IMR-90 (cell line): Measurements from ENCODE around the gene NDUFA6. TPM values are rescaled to one million over a fixed set of nuclear protein-coding genes. Genes with fewer than 3 reads are reported as not detected.

Experiments used
- ATAC-seq: fragments of 200-7000 bp; cut with Tn5 transposase; 2 replicates; pipeline ENCODE4 v1.9.1; 2020; ENCODE audit warnings: low read depth, mild to moderate bottlenecking, moderate library complexity
- BruUV-seq: library from RNA; stranded (reverse); fragments of 400-500 nt; replicated peaks from 2 replicates; lab custom pipeline; 2021; lab: Mats Ljungman, UMichigan
- CTCF ChIA-PET: fragments of 300-600 bp; formaldehyde crosslinking; extraction: SDS; loops from one replicate; lab custom pipeline; 2021; ENCODE audit warnings: antibody characterized with exemption; lab: Yijun Ruan, JAX
- POLR2A ChIA-PET: fragments of 300-600 bp; sonication (Branson Sonifier 250); formaldehyde crosslinking; loops from one replicate; lab custom pipeline; 2022; ENCODE audit warnings: antibody characterized with exemption; ENCODE audit not compliant: unreplicated experiment; lab: Charles Lee
- DNase-seq: peaks from one replicate; pipeline ENCODE4 v3.0.0; 2013
- H2AFZ ChIP-seq: replicated peaks from 2 replicates; pipeline ENCODE3; 2013; ENCODE audit warnings: low read length, mild to moderate bottlenecking; ENCODE audit not compliant: poor library complexity
- H2AK5ac ChIP-seq: 2 replicates; pipeline ENCODE4 v1.6.1; 2013; ENCODE audit warnings: low read depth, low read length, inconsistent platforms
- H2AK9ac ChIP-seq: replicated peaks from 2 replicates; pipeline ENCODE3; 2013; ENCODE audit warnings: mild to moderate bottlenecking, low read depth, low read length, moderate library complexity; ENCODE audit not compliant: poor library complexity
- H2BK120ac ChIP-seq: 2 replicates; pipeline ENCODE4 v1.6.1; 2013; ENCODE audit warnings: low read depth, low read length, inconsistent platforms
- H2BK15ac ChIP-seq: 3 replicates; pipeline ENCODE4 v1.6.1; 2013; ENCODE audit warnings: low read depth, low read length, inconsistent platforms
- H2BK20ac ChIP-seq: 2 replicates; pipeline ENCODE4 v1.6.1; 2013; ENCODE audit warnings: low read depth, mild to moderate bottlenecking, inconsistent platforms, low read length, moderate library complexity
- H2BK5ac ChIP-seq: 2 replicates; pipeline ENCODE4 v1.6.1; 2013; ENCODE audit warnings: mild to moderate bottlenecking, low read depth, low read length, inconsistent platforms; ENCODE audit not compliant: poor library complexity, severe bottlenecking
- H3K14ac ChIP-seq: replicated peaks from 2 replicates; pipeline ENCODE4 v1.6.1; 2013; ENCODE audit warnings: low read depth, low read length, inconsistent platforms
- H3K18ac ChIP-seq: 2 replicates; pipeline ENCODE4 v1.6.1; 2013; ENCODE audit warnings: low read depth, low read length, control low read depth
- H3K23ac ChIP-seq: 2 replicates; pipeline ENCODE4 v1.6.1; 2013; ENCODE audit warnings: low read depth, low read length, inconsistent platforms
- H3K27ac ChIP-seq: 2 replicates; pipeline ENCODE4 v1.5.1; 2013; ENCODE audit warnings: mild to moderate bottlenecking, control low read depth, low read length; ENCODE audit not compliant: insufficient read depth
- H3K27me3 ChIP-seq: 2 replicates; pipeline ENCODE4 v1.6.1; 2013; ENCODE audit warnings: low read length; ENCODE audit not compliant: control insufficient read depth, insufficient read depth
- H3K36me3 ChIP-seq: 2 replicates; pipeline ENCODE4 v1.6.1; 2013; ENCODE audit warnings: low read length, mixed read lengths; ENCODE audit not compliant: control insufficient read depth, insufficient read depth
- H3K4ac ChIP-seq: 2 replicates; pipeline ENCODE4 v1.6.1; 2013; ENCODE audit warnings: low read depth, low read length, inconsistent platforms
- H3K4me1 ChIP-seq: 2 replicates; pipeline ENCODE4 v1.6.1; 2013; ENCODE audit warnings: low read length, mixed read lengths; ENCODE audit not compliant: control insufficient read depth, insufficient read depth
- H3K4me2 ChIP-seq: 2 replicates; pipeline ENCODE4 v1.6.1; 2013; ENCODE audit warnings: low read depth, mild to moderate bottlenecking, control low read depth, low read length, moderate library complexity
- H3K4me3 ChIP-seq: 2 replicates; pipeline ENCODE4 v1.5.1; 2013; ENCODE audit warnings: low read depth, mild to moderate bottlenecking, control low read depth, low read length, moderate library complexity; ENCODE audit not compliant: insufficient read depth
- H3K56ac ChIP-seq: 2 replicates; pipeline ENCODE4 v1.6.1; 2013; ENCODE audit warnings: low read length, inconsistent platforms; ENCODE audit not compliant: insufficient read depth; ENCODE audit errors: extremely low read depth
- H3K79me1 ChIP-seq, 2 experiments: 2 replicates each; pipeline ENCODE4 v1.6.1; 2013; ENCODE audit warnings: low read length in 2 of 2, inconsistent platforms in 1 of 2, low read depth in 1 of 2
- H3K9ac ChIP-seq: 2 replicates; pipeline ENCODE4 v1.6.1; 2013; ENCODE audit warnings: low read depth, low read length, control low read depth
- H3K9me1 ChIP-seq: 2 replicates; pipeline ENCODE4 v1.6.1; 2013; ENCODE audit warnings: low read length, inconsistent platforms; ENCODE audit not compliant: insufficient read depth
- H3K9me3 ChIP-seq: 2 replicates; pipeline ENCODE4 v1.6.1; 2013; ENCODE audit warnings: low read length; ENCODE audit not compliant: control insufficient read depth, insufficient read depth
- H4K20me1 ChIP-seq: 2 replicates; pipeline ENCODE4 v1.6.1; 2013; ENCODE audit warnings: low read length, inconsistent platforms; ENCODE audit not compliant: insufficient read depth
- H4K5ac ChIP-seq: 2 replicates; pipeline ENCODE4 v1.6.1; 2013; ENCODE audit warnings: mild to moderate bottlenecking, low read depth, low read length, control low read depth
- H4K8ac ChIP-seq, 2 experiments: 2 replicates each; pipeline ENCODE4 v1.6.1; 2013; ENCODE audit warnings: low read depth in 2 of 2, low read length in 2 of 2, control low read depth in 1 of 2, inconsistent platforms in 1 of 2
- H4K91ac ChIP-seq: 2 replicates; pipeline ENCODE4 v1.6.1; 2013; ENCODE audit warnings: low read depth, low read length, inconsistent platforms; ENCODE audit not compliant: insufficient read depth
- NFE2L2 ChIP-seq: fragments of 150-350 bp; IDR thresholded peaks from 2 replicates; pipeline ENCODE4 v1.6.1; 2016; ENCODE audit warnings: low read depth, mild to moderate bottlenecking, low read length
- WGBS, 2 experiments: methylation state at CpG; one replicate each; pipeline versions ENCODE4 v1.1.5 to v1.1.7; 2013; ENCODE audit warnings: missing lambda C conversion rate in 2 of 2; ENCODE audit not compliant: insufficient read length in 1 of 2; ENCODE audit errors: extremely low coverage in 2 of 2; 5-methylcytosine and 5-hydroxymethylcytosine counted together
- dilution Hi-C: fragments of 300-500 bp; cut with HindIII; formaldehyde crosslinking; loops from one replicate; pipeline ENCODE4 v1.14.3; 2018; ENCODE audit warnings: low sequenced_read_pairs; ENCODE audit not compliant: unreplicated experiment
- in situ Hi-C: fragments of 300-500 bp; cut with MboI; formaldehyde crosslinking; loops from 3 replicates; pipeline ENCODE4 v1.14.3; 2019; ENCODE audit warnings: low sequenced_read_pairs, inconsistent platforms, mixed read lengths
- intact Hi-C: fragments of 100-400 bp; cut with micrococcal nuclease; formaldehyde crosslinking; loops from 2 replicates; pipeline ENCODE4 v1.10.0; 2022
- polyA plus RNA-seq, 3 experiments: library from polyadenylated mRNA; depleted of rRNA; stranded (reverse); fragments of >200 nt; gene quantifications; 2 replicates each; pipeline ENCODE4 v1.2.3, GENCODE V29; 2012; ENCODE audit warnings: low replicate concordance in 1 of 3
- total RNA-seq: library from RNA; depleted of rRNA; stranded (reverse); fragments of >200 nt; gene quantifications from 2 replicates; pipeline ENCODE4 v1.2.3, GENCODE V29; 2012

NDUFA6 gene
- total and polyA plus RNA-seq, 2 of the 4 experiments (the other 2 are of a cell fraction): 48.8 to 89.0 TPM

DNA sequence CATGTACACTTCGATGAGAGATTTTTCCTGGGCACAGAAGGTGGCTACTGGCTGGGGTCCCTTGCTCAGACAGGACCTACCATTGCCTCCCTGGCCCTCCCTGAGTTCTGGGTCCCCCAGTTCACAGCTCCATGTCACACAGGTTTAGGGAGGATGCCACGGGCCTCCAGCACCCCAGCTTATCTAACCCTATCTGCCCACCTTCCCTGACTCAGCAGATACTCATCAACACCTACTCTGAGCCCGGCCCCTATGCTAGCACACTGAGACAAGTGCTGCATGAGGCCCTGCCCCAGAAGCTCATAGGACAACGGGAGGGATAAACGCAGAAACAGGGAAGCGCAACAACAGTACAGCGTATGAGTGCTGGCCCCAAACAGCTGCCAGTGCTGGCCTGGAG lies 29.5 kb downstream of the NDUFA6 start:
- no peaks in the 10 kb centered on the region for H3K9me3 ChIP-seq
- H3K36me3 ChIP-seq: peaks cover 40% of the 10 kb centered on the region
- H3K18ac ChIP-seq: no peak overlapping the region
- in situ Hi-C loops: no loop called here
- no peak for DNase-seq
- H3K4ac ChIP-seq: no peak overlapping the region
- intact Hi-C loops: no loop called here
- H4K5ac ChIP-seq: no peak overlapping the region
- no peak overlapping the region for H2BK20ac ChIP-seq
- no peak overlapping the region for H2BK120ac ChIP-seq
- H3K4me2 ChIP-seq: no peak overlapping the region
- no peak overlapping the region for H2BK15ac ChIP-seq
- H2BK5ac ChIP-seq: no peak overlapping the region
- no peak overlapping the region for H2AK5ac ChIP-seq
- H4K8ac ChIP-seq: no peak overlapping the region
- no peak for ATAC-seq
- H3K27me3 ChIP-seq: no peaks in the 10 kb centered on the region
- CTCF ChIA-PET: interaction anchor here (0.6 kb wide), 1 partner anchor 304 kb away, joined by 3 read pairs; no protein-coding TSS in a partner anchor
- no peak overlapping the region for H3K14ac ChIP-seq
- no peak overlapping the region for H3K4me3 ChIP-seq
- H2AK9ac ChIP-seq: no peak overlapping the region
- no peak overlapping the region for H4K91ac ChIP-seq
- H3K9ac ChIP-seq: no peak overlapping the region
- H2AFZ ChIP-seq: no peak overlapping the region
- H3K27ac ChIP-seq: no peak overlapping the region
- H3K56ac ChIP-seq: no peak overlapping the region
- no peak overlapping the region for H3K23ac ChIP-seq
- POLR2A ChIA-PET: interaction anchor here (0.7 kb wide), 1 partner anchor 364 kb away, joined by 14 read pairs; no protein-coding TSS in a partner anchor
- no TSS peak for BruUV-seq
- dilution Hi-C loops: no loop called here
- H3K4me1 ChIP-seq: no peaks in the 10 kb centered on the region
- WGBS, 2 experiments: 80% methylated on average over 1 of the region's 7 CpGs; no CpG with 5 or more reads in 1 of the 2 experiments
- no peaks in the 10 kb centered on the region for H3K9me1 ChIP-seq
- H3K79me1 ChIP-seq: no peaks in the 10 kb centered on the region
- TF ChIP-seq NFE2L2: no peak
- H4K20me1 ChIP-seq: no peaks in the 10 kb centered on the region
